Fibroblast of skin of abdomen (primary cell): ENCODE measurements around the gene ZNF629.

Experiments used
- DNase-seq: peaks from one replicate; pipeline ENCODE4 v3.0.0-alpha.2; 2013

The ZNF629 gene

GRCh38 chr16:30766206-30766932 lies 20.6 kb downstream of the ZNF629 start:
- DNase-seq = no peak

GRCh38 chr16:30764816-30765465 lies 22.1 kb downstream of the ZNF629 start:
- DNase-seq = no peak

- no peak for DNase-seq
These were observed 22.9 kb downstream of the ZNF629 start for GRCh38 chr16:30764086-30764485.

- no peak for DNase-seq
These were observed 23.8 kb downstream of the ZNF629 start for GRCh38 chr16:30762991-30763725.

- peak; percentile 98 for DNase-seq
These were observed 24.8 kb downstream of the ZNF629 start, which contains the start of the genes CFAP119 and RNF40 for GRCh38 chr16:30761928-30762902. CFAP119 (minus strand) TSS chr16:30762062; CDS start chr16:30761748, 314 bp downstream. RNF40 (plus strand) TSS chr16:30762322; CDS start chr16:30762546, 224 bp downstream.

- peak; percentile 23 for DNase-seq
These were observed 25.5 kb downstream of the ZNF629 start for GRCh38 chr16:30761427-30761927.

- no peak for DNase-seq
These were observed 26.2 kb downstream of the ZNF629 start for GRCh38 chr16:30760577-30761426.

- DNase-seq = no peak
These were observed 26.9 kb downstream of the ZNF629 start for GRCh38 chr16:30760001-30760559.

GRCh38 chr16:30758988-30759491 lies 28.0 kb downstream of the ZNF629 start:
- DNase-seq = no peak

GRCh38 chr16:30757316-30757715 lies 29.7 kb downstream of the ZNF629 start:
- DNase-seq = no peak

- DNase-seq = no peak
These were observed 30.3 kb downstream of the ZNF629 start for GRCh38 chr16:30756781-30757100.

GRCh38 chr16:30755955-30756780 lies 30.8 kb downstream of the ZNF629 start:
- no peak for DNase-seq

- DNase-seq = no peak
These were observed 33.4 kb downstream of the ZNF629 start for GRCh38 chr16:30753596-30753995.

GRCh38 chr16:30750876-30751465 lies 36.0 kb downstream of the ZNF629 start:
- DNase-seq = no peak

GRCh38 chr16:30750201-30750600 lies 36.8 kb downstream of the ZNF629 start:
- DNase-seq = no peak

- DNase-seq = peak; percentile 34
These were observed 38.2 kb downstream of the ZNF629 start for GRCh38 chr16:30748634-30749445.

- peak; percentile 99 for DNase-seq
These were observed 39.0 kb downstream of the ZNF629 start, which contains the start of gene PHKG2 for GRCh38 chr16:30747799-30748633. PHKG2 (plus strand) TSS chr16:30748425; CDS start chr16:30748821, 396 bp downstream.
